ENCODE data around the gene IPCEF1. TPM values are rescaled to one million over a fixed set of nuclear protein-coding genes. Genes with fewer than 3 reads are reported as not detected.

Gene IPCEF1
- polyA plus RNA-seq, 3 donors: 14.7 to 29.7 (median 16.5) TPM

DNA sequence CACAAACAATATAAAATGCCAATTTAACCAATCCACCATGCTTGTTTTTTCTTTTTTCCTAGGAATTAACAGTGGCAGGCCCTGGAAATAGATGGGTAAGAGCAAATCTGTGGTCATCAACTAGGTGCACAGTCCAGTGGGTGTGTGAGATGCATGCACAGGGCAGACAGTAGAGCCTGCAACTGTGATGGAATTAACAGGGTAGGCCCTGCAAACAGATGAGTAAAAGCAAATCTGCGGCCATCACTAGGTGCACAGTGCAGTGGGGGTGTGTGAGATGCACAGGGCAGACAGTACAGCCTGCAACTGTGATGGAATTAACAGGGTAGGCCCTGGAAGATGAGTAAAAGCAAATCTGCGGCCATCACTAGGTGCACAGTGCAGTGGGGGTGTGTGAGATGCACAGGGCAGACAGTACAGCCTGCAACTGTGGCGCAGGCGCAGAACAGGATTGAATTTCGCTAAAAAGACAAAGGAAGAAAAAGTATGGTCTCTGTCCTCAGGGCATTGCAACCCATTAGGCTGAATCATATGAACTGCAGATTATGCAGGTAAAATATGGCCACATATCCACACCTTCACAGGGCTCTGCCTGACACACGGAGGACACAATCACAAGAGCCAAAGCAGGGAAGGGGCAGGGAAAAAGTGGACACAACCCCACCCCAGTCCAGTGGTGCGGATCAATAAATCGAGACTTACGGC, 41.0 kb upstream of the IPCEF1 start:
- H3K4me2 ChIP-seq (replicated peaks; ENCODE audit: extremely low read depth, low read length, poor library complexity, severe bottlenecking): no peak overlapping the region
- H3K27me3 ChIP-seq (ENCODE audit: control insufficient read depth in 2 of 2, insufficient read depth in 2 of 2, low read length in 2 of 2): no peaks in the 10 kb centered on the region
- H3K27ac ChIP-seq (ENCODE audit: low read depth in 1 of 2, low read length in 2 of 2): no peak overlapping the region
- DNase-seq: no peak
- no peaks in the 10 kb centered on the region for H3K36me3 ChIP-seq (replicated peaks in 1 of 2; ENCODE audit: control insufficient read depth in 1 of 2, insufficient read depth in 2 of 2, low read length in 2 of 2)
- Mint-ChIP-seq H3K27ac (no peak overlapping the region), H3K4me1 (no peaks in the 10 kb centered on the region), H3K9me3 (peaks cover 0 to 4% (median 0%) of the 10 kb centered on the region in 7 donors), H3K36me3 (no peaks in the 10 kb centered on the region), H3K27me3 (ENCODE audit: low read depth in 3 of 3) (peaks cover 0 to 2% (median 0%) of the 10 kb centered on the region in 3 donors), H3K4me3 (no peak overlapping the region)
- H3K9me3 ChIP-seq (replicated peaks in 1 of 2; ENCODE audit: control insufficient read depth in 1 of 2, insufficient read depth in 1 of 2, low read length in 2 of 2): no peaks in the 10 kb centered on the region
- no peaks in the 10 kb centered on the region for H4K20me1 ChIP-seq (ENCODE audit: insufficient read depth, low read length)
- H3K4me1 ChIP-seq (ENCODE audit: control insufficient read depth in 1 of 2, insufficient read depth in 2 of 2, low read length in 2 of 2): no peaks in the 10 kb centered on the region
- H3K4me3 ChIP-seq (replicated peaks in 1 of 3; ENCODE audit: low read depth in 2 of 3, low read length in 3 of 3): no peak overlapping the region
- H3K9ac ChIP-seq (ENCODE audit: insufficient read depth, low read length, poor library complexity, severe bottlenecking): no peak overlapping the region
- H3K79me2 ChIP-seq (ENCODE audit: insufficient read depth, low read length): no peaks in the 10 kb centered on the region
- no peak for TF ChIP-seq CTCF (IDR thresholded peaks at IDR 0.05)
- H2AFZ ChIP-seq (ENCODE audit: insufficient read depth, low read depth, low read length, poor library complexity, severe bottlenecking): no peak overlapping the region
- WGBS (ENCODE audit: insufficient coverage): 100% methylated on average over 3 of the region's 9 CpGs
- intact Hi-C loops (cut with micrococcal nuclease): no loop called here

DNA sequence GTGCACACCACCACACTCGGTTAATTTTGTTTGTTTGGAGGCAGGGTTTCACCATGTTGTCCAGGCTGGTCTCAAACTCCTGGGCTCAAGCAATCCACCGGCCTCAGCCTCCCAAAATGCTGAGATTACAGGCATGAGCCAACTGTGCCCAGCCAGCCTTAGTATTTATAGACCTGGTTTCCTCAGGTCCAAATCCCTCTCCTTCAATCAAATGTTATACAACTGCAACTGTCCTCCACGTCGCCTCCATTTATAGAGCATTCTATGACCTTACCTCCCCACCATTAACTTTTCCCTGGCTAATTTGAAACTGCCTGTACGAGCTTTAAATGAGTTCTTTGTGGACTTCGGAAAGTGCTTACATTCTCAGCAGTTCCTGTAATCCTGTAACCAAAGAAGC, 39.3 kb upstream of the IPCEF1 start:
- Mint-ChIP-seq H3K9me3 (peaks cover 0 to 1% (median 0%) of the 10 kb centered on the region in 7 donors), H3K4me1 (no peaks in the 10 kb centered on the region), H3K27ac (no peak overlapping the region), H3K36me3 (no peaks in the 10 kb centered on the region), H3K4me3 (no peak overlapping the region), H3K27me3 (ENCODE audit: low read depth in 3 of 3) (peaks cover 0 to 2% (median 0%) of the 10 kb centered on the region in 3 donors)
- H3K79me2 ChIP-seq (ENCODE audit: insufficient read depth, low read length): no peaks in the 10 kb centered on the region
- no peak overlapping the region for H3K4me2 ChIP-seq (replicated peaks; ENCODE audit: extremely low read depth, low read length, poor library complexity, severe bottlenecking)
- H2AFZ ChIP-seq (ENCODE audit: insufficient read depth, low read depth, low read length, poor library complexity, severe bottlenecking): no peak overlapping the region
- TF ChIP-seq CTCF (IDR thresholded peaks at IDR 0.05): no peak
- no peak overlapping the region for H3K27ac ChIP-seq (ENCODE audit: low read depth in 1 of 2, low read length in 2 of 2)
- intact Hi-C loops (cut with micrococcal nuclease): no loop called here
- H4K20me1 ChIP-seq (ENCODE audit: insufficient read depth, low read length): no peaks in the 10 kb centered on the region
- no peaks in the 10 kb centered on the region for H3K27me3 ChIP-seq (ENCODE audit: control insufficient read depth in 2 of 2, insufficient read depth in 2 of 2, low read length in 2 of 2)
- no peaks in the 10 kb centered on the region for H3K4me1 ChIP-seq (ENCODE audit: control insufficient read depth in 1 of 2, insufficient read depth in 2 of 2, low read length in 2 of 2)
- 92% methylated on average over 4 of the region's 6 CpGs for WGBS (ENCODE audit: insufficient coverage)
- H3K9ac ChIP-seq (ENCODE audit: insufficient read depth, low read length, poor library complexity, severe bottlenecking): no peak overlapping the region
- no peaks in the 10 kb centered on the region for H3K36me3 ChIP-seq (replicated peaks in 1 of 2; ENCODE audit: control insufficient read depth in 1 of 2, insufficient read depth in 2 of 2, low read length in 2 of 2)
- DNase-seq: no peak
- H3K4me3 ChIP-seq (replicated peaks in 1 of 3; ENCODE audit: low read depth in 2 of 3, low read length in 3 of 3): no peak overlapping the region
- H3K9me3 ChIP-seq (replicated peaks in 1 of 2; ENCODE audit: control insufficient read depth in 1 of 2, insufficient read depth in 1 of 2, low read length in 2 of 2): no peaks in the 10 kb centered on the region

All from CD14-positive monocyte (primary cell).